ENCODE results near the gene PTGR1. TPM values are rescaled to one million over a fixed set of nuclear protein-coding genes. Genes with fewer than 3 reads are reported as not detected.
A peak's percentile ranks its signal among the peaks of the same experiment; 100 is the strongest.

The PTGR1 gene
- total RNA-seq, 1 experiment from 2014 or later = 27.4 TPM

DNA sequence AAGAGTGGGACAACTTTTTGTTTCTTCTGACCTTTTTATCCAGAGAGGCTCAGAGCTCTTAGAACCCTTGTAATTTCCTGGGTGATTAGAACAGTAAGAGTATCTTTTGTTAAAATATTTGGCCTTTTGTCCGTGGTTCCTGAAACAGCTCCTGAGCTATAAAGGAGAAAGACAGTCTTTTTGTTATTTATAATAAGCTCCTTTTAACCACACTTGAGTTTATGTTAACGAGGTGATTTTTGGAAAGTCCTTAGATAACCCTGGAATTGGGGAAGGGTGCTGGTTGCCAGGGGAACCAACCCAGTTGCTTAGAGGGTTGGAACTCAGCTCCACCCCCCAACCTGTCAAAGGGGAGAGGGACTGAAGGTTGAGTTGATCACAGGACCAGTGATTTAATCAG lies 69.7 kb downstream of the PTGR1 start:
- CTCF ChIA-PET = interaction anchor here (0.5 to 1.1 kb wide), 4 partner anchors 27 to 1100 kb away, joined by 3 to 7 read pairs (median 4); no protein-coding TSS in a partner anchor
- no peak overlapping the region for H3K4me3 Mint-ChIP-seq (ENCODE audit: unreplicated experiment)

DNA sequence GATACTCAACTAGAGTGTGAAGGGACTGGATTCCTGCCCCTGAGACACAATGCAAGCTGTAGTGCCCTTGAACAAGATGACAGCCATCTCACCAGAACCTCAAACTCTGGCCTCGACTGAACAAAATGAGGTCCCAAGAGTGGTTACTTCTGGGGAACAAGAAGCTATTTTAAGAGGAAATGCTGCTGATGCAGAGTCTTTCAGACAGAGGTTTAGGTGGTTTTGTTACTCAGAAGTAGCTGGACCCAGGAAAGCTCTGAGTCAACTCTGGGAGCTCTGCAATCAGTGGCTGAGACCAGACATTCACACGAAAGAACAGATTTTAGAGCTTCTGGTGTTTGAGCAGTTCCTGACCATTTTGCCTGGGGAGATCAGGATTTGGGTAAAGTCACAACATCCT lies 72.1 kb downstream of the PTGR1 start:
- no peaks in the 10 kb centered on the region for H3K27me3 Mint-ChIP-seq (ENCODE audit: insufficient read depth, unreplicated experiment)
- no TSS peak for BruUV-seq (replicated peaks)
- peaks cover 7% of the 10 kb centered on the region for H3K9me3 Mint-ChIP-seq (ENCODE audit: unreplicated experiment)
- TF ChIP-seq, protein P1, sequence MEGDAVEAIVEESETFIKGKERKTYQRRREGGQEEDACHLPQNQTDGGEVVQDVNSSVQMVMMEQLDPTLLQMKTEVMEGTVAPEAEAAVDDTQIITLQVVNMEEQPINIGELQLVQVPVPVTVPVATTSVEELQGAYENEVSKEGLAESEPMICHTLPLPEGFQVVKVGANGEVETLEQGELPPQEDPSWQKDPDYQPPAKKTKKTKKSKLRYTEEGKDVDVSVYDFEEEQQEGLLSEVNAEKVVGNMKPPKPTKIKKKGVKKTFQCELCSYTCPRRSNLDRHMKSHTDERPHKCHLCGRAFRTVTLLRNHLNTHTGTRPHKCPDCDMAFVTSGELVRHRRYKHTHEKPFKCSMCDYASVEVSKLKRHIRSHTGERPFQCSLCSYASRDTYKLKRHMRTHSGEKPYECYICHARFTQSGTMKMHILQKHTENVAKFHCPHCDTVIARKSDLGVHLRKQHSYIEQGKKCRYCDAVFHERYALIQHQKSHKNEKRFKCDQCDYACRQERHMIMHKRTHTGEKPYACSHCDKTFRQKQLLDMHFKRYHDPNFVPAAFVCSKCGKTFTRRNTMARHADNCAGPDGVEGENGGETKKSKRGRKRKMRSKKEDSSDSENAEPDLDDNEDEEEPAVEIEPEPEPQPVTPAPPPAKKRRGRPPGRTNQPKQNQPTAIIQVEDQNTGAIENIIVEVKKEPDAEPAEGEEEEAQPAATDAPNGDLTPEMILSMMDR (IDR thresholded peaks at IDR 0.05; ENCODE audit: unreplicated experiment) = no peak
- no peak for DNase-seq (ENCODE audit: unreplicated experiment)
- ChIA-PET CTCF (no interaction called here), POLR2A (interaction anchor here (0.7 to 1.2 kb wide), 2 partner anchors 25 to 104 kb away, joined by 4 read pairs; no protein-coding TSS in a partner anchor)
- peaks cover 15% of the 10 kb centered on the region for H3K4me1 Mint-ChIP-seq (ENCODE audit: insufficient read depth, unreplicated experiment)
- H3K4me3 Mint-ChIP-seq (ENCODE audit: unreplicated experiment) = no peak overlapping the region
- no peak overlapping the region for H3K27ac Mint-ChIP-seq (ENCODE audit: low read depth, unreplicated experiment)
- intact Hi-C loops (cut with micrococcal nuclease) = no loop called here
- H3K36me3 Mint-ChIP-seq (ENCODE audit: insufficient read depth, unreplicated experiment) = peaks cover 6% of the 10 kb centered on the region

More for the DNA sequence above, 69.7 kb downstream of the PTGR1 start:
- TF ChIP-seq, protein P1 (IDR thresholded peaks at IDR 0.05; ENCODE audit: unreplicated experiment) = no peak
- H3K36me3 Mint-ChIP-seq (ENCODE audit: insufficient read depth, unreplicated experiment) = peaks cover 14% of the 10 kb centered on the region
- intact Hi-C loops (cut with micrococcal nuclease) = no loop called here
- DNase-seq (ENCODE audit: unreplicated experiment) = no peak
- peaks cover 8% of the 10 kb centered on the region for H3K4me1 Mint-ChIP-seq (ENCODE audit: insufficient read depth, unreplicated experiment)
- peaks cover 17% of the 10 kb centered on the region for H3K9me3 Mint-ChIP-seq (ENCODE audit: unreplicated experiment)
- no TSS peak for BruUV-seq (replicated peaks)
- no peak overlapping the region for H3K27ac Mint-ChIP-seq (ENCODE audit: low read depth, unreplicated experiment)
- H3K27me3 Mint-ChIP-seq (ENCODE audit: insufficient read depth, unreplicated experiment) = no peaks in the 10 kb centered on the region
- POLR2A ChIA-PET = interaction anchor here (0.6 to 1.2 kb wide), 2 partner anchors 22 to 47 kb away, joined by 3 read pairs; no protein-coding TSS in a partner anchor

DNA sequence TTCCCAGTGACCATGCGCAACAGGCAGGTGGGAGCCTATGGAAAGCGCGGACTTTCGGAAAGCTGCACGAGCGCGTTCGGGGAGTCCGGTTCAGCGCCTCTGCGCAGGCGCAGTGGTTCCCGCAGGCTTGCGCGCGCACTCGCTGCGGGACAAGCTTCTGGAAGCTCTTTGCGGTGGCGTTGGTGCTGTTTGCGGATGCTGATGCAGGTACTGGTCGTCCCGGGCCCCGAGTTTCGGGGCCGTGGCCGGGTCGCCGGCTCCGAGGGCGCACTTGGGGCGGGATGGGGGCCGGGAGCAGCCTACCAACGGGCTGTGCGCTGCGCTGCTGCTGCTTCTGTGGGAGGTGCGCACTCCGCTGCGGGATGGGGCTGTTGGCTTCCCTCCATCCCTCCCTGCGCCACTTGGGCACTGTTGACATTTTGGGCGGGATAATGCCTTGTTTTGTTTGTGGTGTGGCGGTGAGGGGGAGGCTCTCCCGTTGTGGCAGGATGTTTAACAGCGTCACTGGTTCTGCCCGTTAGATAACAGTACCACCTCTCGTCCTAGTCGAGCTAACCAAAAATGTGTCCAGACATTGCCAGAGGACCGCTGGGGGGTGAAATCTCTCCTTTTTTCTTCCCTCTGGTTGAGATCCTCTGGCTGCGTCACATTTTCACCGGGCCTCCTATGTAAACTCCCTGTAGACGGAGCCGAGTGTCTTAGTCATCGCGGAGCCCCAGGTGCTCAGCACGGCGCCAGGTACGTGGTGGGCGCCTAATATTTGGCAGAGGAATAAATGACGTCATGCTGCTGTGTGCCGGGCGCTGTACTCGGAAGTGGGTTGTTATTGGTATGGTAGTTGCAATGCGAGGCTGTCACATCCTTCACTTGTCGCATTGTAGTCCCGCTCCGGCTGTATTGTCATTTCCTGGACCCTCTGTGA lies 74.1 kb downstream of the PTGR1 start, which contains the start of gene ZNF483:
ZNF483 (plus strand) TSS at position 124 of the 922 bp plus-strand sequence. CDS start 2,217 bp downstream, outside the sequence.
- Mint-ChIP-seq H3K36me3 (ENCODE audit: insufficient read depth, unreplicated experiment) (peaks cover 5% of the 10 kb centered on the region), H3K9me3 (ENCODE audit: unreplicated experiment) (peaks cover 14% of the 10 kb centered on the region), H3K27ac (ENCODE audit: low read depth, unreplicated experiment) (peak within 1 kb of the TSS; percentile 68), H3K4me1 (ENCODE audit: insufficient read depth, unreplicated experiment) (peaks cover 15% of the 10 kb centered on the region), H3K27me3 (ENCODE audit: insufficient read depth, unreplicated experiment) (no peaks in the 10 kb centered on the region), H3K4me3 (ENCODE audit: unreplicated experiment) (peak within 1 kb of the TSS; percentile 82)
- intact Hi-C loops (cut with micrococcal nuclease) = no loop called here
- POLR2A ChIA-PET = interaction anchor here (0.7 to 3.3 kb wide), 13 partner anchors 8 to 782 kb away, joined by 3 to 31 read pairs (median 3); partner anchors contain the start of genes DNAJC25 and ECPAS
- TF ChIP-seq, protein P1 (IDR thresholded peaks at IDR 0.05; ENCODE audit: unreplicated experiment) = no peak
- peak; percentile 84 for DNase-seq (ENCODE audit: unreplicated experiment)
- BruUV-seq (replicated peaks) = TSS peak; percentile 56
- CTCF ChIA-PET = interaction anchor here (0.5 kb wide), 1 partner anchor 61 kb away, joined by 5 read pairs; no protein-coding TSS in a partner anchor

DNA sequence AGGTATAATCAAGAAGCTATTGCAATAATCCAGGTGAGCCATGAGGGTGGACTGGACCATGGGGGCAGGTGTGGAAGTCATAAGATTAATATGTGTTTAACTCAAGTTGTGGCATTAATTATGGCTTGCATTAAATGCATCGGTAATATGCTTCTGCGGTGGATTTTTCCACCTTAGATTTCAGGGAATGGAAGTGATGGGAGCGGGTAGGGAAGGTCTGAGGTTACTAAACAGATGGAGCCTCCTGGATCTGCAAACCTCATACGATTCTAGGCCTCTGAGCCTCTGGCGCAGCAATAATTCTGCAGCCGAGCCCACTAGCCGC lies 74.8 kb downstream of the PTGR1 start:
- H3K36me3 Mint-ChIP-seq (ENCODE audit: insufficient read depth, unreplicated experiment) = peaks cover 5% of the 10 kb centered on the region
- no TSS peak for BruUV-seq (replicated peaks)
- peaks cover 14% of the 10 kb centered on the region for H3K9me3 Mint-ChIP-seq (ENCODE audit: unreplicated experiment)
- POLR2A ChIA-PET = interaction anchor here (0.7 to 3.3 kb wide), 12 partner anchors 9 to 107 kb away, joined by 3 to 31 read pairs (median 4); partner anchors contain the start of genes DNAJC25 and ECPAS
- CTCF ChIA-PET = no interaction called here
- TF ChIP-seq, protein P1 (IDR thresholded peaks at IDR 0.05; ENCODE audit: unreplicated experiment) = no peak
- no peak overlapping the region for H3K27ac Mint-ChIP-seq (ENCODE audit: low read depth, unreplicated experiment)
- intact Hi-C loops (cut with micrococcal nuclease) = no loop called here
- peak overlapping the region; percentile 82 for H3K4me3 Mint-ChIP-seq (ENCODE audit: unreplicated experiment)
- H3K4me1 Mint-ChIP-seq (ENCODE audit: insufficient read depth, unreplicated experiment) = peaks cover 15% of the 10 kb centered on the region
- DNase-seq (ENCODE audit: unreplicated experiment) = no peak
- H3K27me3 Mint-ChIP-seq (ENCODE audit: insufficient read depth, unreplicated experiment) = no peaks in the 10 kb centered on the region

Measured in MCF 10A (cell line).